ENCODE results near the gene PRKACA. TPM values are rescaled to one million over a fixed set of nuclear protein-coding genes. Genes with fewer than 3 reads are reported as not detected.

PRKACA gene
- total RNA-seq (100 to 1,000 TPM in 5 of 7 donors, 10 to 100 TPM in 2; 33.3 to 280 (median 201) TPM), polyA plus RNA-seq (100 to 1,000 TPM; 104 to 207 TPM)
- long read RNA-seq, donor 1, partial matches to known transcripts = 4 of 20 reads
- long read RNA-seq, donor 1, other reads (novel, unspliced or antisense) = 14 of 20 reads
- long read RNA-seq, donor 2, transcript PRKACA-201 (10 exons, 2,677 nt) = major isoform, 11 of 14 reads
- long read RNA-seq, donor 2, partial matches to known transcripts = 0 of 14 reads
- long read RNA-seq, donor 2, other reads (novel, unspliced or antisense) = 0 of 14 reads
- long read RNA-seq, donor 3, transcript PRKACA-201 (10 exons, 2,677 nt) = major isoform, 19 of 146 reads
- long read RNA-seq, donor 3, partial matches to known transcripts = 12 of 146 reads
- long read RNA-seq, donor 3, other reads (novel, unspliced or antisense) = 114 of 146 reads

DNA sequence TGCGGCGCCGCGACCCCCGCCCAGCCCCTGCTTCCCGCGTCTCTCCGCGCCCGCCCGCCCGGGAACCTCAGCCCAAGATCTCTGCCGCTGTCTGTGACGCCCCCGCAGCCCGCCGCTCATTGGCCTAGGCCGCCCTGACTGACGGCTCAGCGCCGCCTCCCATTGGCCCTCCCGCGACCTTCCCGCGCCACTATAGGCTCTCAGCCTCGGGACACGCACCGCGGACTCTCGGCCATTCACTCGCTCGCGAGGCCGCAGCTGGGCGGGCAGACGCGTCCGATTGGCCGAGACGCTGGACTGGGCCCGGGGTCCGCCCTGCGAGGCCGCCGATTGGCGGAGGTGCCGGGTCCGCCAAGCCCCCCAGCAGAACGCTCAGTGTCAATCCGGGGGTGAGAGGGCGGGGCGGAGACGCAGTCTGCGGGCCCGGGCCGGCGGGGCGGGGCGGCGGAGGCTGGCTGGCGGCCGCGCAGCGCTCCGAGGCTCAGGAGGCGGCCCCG, at the start of gene PRKACA:
Gene PRKACA, minus strand, starts transcription at position 95 of the 497 bp plus-strand sequence. CDS start 215 bp downstream, outside the sequence.
- intact Hi-C loops (cut with DNase I) = loop anchor here in 1 of 4 donors (5.0 kb wide), 1 partner anchor 35 kb away; no protein-coding TSS in a partner anchor
- Histone ChIP-seq H3K27ac (peak within 1 kb of the TSS; percentile 92 to 99), H3K4me3 (peak within 1 kb of the TSS; percentile 97), H3K27me3 (no peaks in the 10 kb centered on the region), H3K36me3 (no peaks in the 10 kb centered on the region), H3K9me3 (no peaks in the 10 kb centered on the region), H3K4me1 (ENCODE audit: insufficient read depth) (peaks cover 30% of the 10 kb centered on the region)
- DNase-seq = peak; percentile 99
- TF ChIP-seq, protein P1, sequence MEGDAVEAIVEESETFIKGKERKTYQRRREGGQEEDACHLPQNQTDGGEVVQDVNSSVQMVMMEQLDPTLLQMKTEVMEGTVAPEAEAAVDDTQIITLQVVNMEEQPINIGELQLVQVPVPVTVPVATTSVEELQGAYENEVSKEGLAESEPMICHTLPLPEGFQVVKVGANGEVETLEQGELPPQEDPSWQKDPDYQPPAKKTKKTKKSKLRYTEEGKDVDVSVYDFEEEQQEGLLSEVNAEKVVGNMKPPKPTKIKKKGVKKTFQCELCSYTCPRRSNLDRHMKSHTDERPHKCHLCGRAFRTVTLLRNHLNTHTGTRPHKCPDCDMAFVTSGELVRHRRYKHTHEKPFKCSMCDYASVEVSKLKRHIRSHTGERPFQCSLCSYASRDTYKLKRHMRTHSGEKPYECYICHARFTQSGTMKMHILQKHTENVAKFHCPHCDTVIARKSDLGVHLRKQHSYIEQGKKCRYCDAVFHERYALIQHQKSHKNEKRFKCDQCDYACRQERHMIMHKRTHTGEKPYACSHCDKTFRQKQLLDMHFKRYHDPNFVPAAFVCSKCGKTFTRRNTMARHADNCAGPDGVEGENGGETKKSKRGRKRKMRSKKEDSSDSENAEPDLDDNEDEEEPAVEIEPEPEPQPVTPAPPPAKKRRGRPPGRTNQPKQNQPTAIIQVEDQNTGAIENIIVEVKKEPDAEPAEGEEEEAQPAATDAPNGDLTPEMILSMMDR (IDR thresholded peaks at IDR 0.05) = no peak
- TF ChIP-seq EP300 (IDR thresholded peaks at IDR 0.05) (no peak), POLR2A (IDR thresholded peaks at IDR 0.05) (no peak)
- 0 to 1% (median 0%) methylated on average over 32 to 67 of the region's 67 CpGs for WGBS, 3 donors

DNA sequence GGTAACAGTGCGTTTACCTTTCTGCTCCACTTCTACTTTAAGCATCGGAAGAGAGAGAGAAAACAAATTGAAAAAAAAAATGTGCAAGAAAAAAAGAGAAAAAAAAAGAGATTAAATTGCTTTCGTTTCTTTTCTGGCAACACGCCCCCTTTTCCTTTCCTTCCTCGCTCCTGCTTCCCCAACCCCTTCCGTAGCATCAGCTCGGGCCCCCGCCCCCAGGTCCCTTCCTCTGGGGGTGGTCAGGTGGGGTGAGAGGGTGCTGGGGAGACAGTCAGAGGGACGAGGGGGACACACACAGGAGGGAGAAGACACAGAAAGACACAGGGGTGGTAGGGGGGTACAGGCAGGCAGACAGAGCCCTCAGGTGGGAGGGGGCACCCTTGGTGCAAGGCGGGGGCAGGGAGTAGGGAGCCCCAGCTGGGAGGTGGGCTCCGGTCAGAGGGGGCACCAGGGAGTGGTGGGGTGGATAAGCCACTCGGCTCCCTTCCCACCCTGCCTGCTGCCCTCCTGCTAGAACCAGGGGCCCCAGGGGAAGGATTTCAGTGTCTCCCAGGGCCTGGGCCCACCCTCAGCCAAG, 49.5 kb upstream of the PRKACA start:
- no peaks in the 10 kb centered on the region for H3K9me3 ChIP-seq
- 29 to 34% (median 32%) methylated on average over 12 of the region's 12 CpGs for WGBS, 3 donors
- H3K36me3 ChIP-seq = no peaks in the 10 kb centered on the region
- H3K4me3 ChIP-seq = no peak overlapping the region
- no peak for DNase-seq
- TF ChIP-seq EP300 (IDR thresholded peaks at IDR 0.05) (no peak), POLR2A (IDR thresholded peaks at IDR 0.05) (no peak)
- TF ChIP-seq, protein P1 (IDR thresholded peaks at IDR 0.05) = no peak
- no peaks in the 10 kb centered on the region for H3K27me3 ChIP-seq
- intact Hi-C loops (cut with DNase I) = no loop called here
- H3K27ac ChIP-seq = no peak overlapping the region
- H3K4me1 ChIP-seq (ENCODE audit: insufficient read depth) = peaks cover 3% of the 10 kb centered on the region

DNA sequence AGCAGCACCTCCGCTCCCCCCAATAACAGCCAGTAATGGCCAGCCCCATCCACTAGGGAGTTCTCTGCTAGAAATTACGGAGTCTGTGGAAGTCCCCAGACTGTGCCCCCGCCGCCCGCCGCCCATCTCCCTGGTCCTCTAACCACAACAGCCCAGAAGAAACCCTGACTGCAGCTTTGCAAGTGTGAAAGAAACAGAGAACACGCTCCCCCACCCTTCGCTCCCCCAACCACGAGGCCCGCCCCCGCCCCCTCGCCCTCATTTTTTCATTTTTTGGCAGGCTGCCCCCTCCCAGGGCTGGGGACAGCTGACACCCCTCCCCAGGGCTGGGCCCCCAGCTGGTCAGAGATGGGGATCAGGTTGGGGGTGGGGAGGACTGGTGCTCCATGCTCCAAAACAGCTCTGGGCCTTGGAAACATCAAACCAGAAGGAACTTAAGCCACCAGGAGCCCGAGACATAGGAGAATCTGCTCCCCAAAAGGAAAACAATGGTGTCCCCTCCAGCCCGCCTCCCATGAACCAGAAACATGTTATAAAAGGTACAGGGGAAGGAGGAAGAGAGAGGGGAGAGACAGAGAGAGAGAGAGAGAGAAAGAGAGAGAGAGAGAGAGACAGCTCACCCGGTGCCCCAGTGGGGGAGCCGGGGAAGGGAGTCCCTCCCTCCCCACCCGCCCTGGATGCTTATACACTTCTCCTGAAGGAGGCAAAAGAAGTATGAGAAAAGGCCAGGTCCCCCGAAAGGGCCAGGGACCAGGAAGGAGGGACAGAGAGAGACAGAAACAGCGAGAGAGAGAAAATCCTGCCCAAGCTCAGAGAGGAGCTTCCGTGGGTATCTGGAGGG, 48.6 kb upstream of the PRKACA start:
- no peak overlapping the region for H3K4me3 ChIP-seq

More for the DNA sequence above, 48.6 kb upstream of the PRKACA start:
- peaks cover 3% of the 10 kb centered on the region for H3K4me1 ChIP-seq (ENCODE audit: insufficient read depth)
- WGBS, 3 donors = 57 to 61% (median 58%) methylated on average over 20 of the region's 20 CpGs
- no peak for DNase-seq
- H3K27me3 ChIP-seq = no peaks in the 10 kb centered on the region
- intact Hi-C loops (cut with DNase I) = no loop called here
- TF ChIP-seq, protein P1 (IDR thresholded peaks at IDR 0.05) = no peak
- no peak for TF ChIP-seq POLR2A (IDR thresholded peaks at IDR 0.05)
- no peak for TF ChIP-seq EP300 (IDR thresholded peaks at IDR 0.05)
- H3K36me3 ChIP-seq = no peaks in the 10 kb centered on the region
- H3K27ac ChIP-seq = peak overlapping the region in 1 of 2 donors; percentile 52
- no peaks in the 10 kb centered on the region for H3K9me3 ChIP-seq
